NT2/D1 (cell line): ENCODE results near the gene REM1.

ENCODE experiments used
- SUZ12 ChIP-seq: IDR thresholded peaks from 2 replicates; pipeline ENCODE4 v1.6.1; 2011; ENCODE audit not compliant: insufficient read length, insufficient read depth; ENCODE audit errors: extremely low read depth
- YY1 ChIP-seq: IDR thresholded peaks from 2 replicates; pipeline ENCODE4 v1.6.1; 2011; ENCODE audit not compliant: insufficient read length, insufficient read depth
- ZNF274 ChIP-seq: IDR thresholded peaks from 2 replicates; pipeline ENCODE4 v1.6.1; 2011; ENCODE audit warnings: mild to moderate bottlenecking, low read depth, low read length

- TF ChIP-seq YY1 (no peak), ZNF274 (no peak), SUZ12 (no peak)
Observed at GRCh38 chr20:31484001-31484400, 8.9 kb downstream of the REM1 start.
